PC-9 (cell line): ENCODE results near the gene ANKLE1. TPM values are rescaled to one million over a fixed set of nuclear protein-coding genes. Genes with fewer than 3 reads are reported as not detected.

Experiments
- BruUV-seq: library from RNA; stranded (reverse); fragments of 400-500 nt; replicated peaks from 2 replicates; lab custom pipeline; 2021; lab: Mats Ljungman, UMichigan
- CTCF ChIA-PET: fragments of 300-600 bp; sonication (Branson Sonifier 250); formaldehyde crosslinking; loops from one replicate; lab custom pipeline; 2022; ENCODE audit warnings: antibody characterized with exemption; lab: Charles Lee
- POLR2A ChIA-PET: fragments of 300-600 bp; sonication (Branson Sonifier 250); formaldehyde crosslinking; loops from one replicate; lab custom pipeline; 2022; ENCODE audit warnings: antibody characterized with exemption; ENCODE audit not compliant: unreplicated experiment; lab: Charles Lee
- DNase-seq, 2 experiments: peaks; one replicate each; pipeline versions ENCODE4 v3.0.0 to v3.0.0-alpha.2; 2015 to 2022; ENCODE audit warnings: mixed read lengths in 1 of 2
- H2AFZ ChIP-seq: fragments of 200-600 bp; sonication (generic); 2 replicates; pipeline ENCODE4 v1.8.1; 2017; ENCODE audit warnings: antibody characterized with exemption
- H3F3A ChIP-seq: fragments of 200-600 bp; sonication (generic); 2 replicates; pipeline ENCODE4 v1.8.1; 2017; ENCODE audit warnings: antibody characterized with exemption, mild to moderate bottlenecking, low read depth; ENCODE audit not compliant: insufficient read depth
- H3K27ac ChIP-seq: fragments of 200-600 bp; sonication (generic); 2 replicates; pipeline ENCODE4 v1.6.1; 2016; ENCODE audit warnings: mixed run types
- H3K27me3 ChIP-seq: fragments of 200-600 bp; sonication (generic); 2 replicates; pipeline ENCODE4 v1.6.1; 2016; ENCODE audit warnings: low read depth, mixed run types; ENCODE audit not compliant: insufficient read depth
- H3K36me3 ChIP-seq: fragments of 200-600 bp; sonication (generic); 2 replicates; pipeline ENCODE4 v1.6.1; 2016; ENCODE audit warnings: low read depth, mixed run types
- H3K4me1 ChIP-seq: fragments of 200-600 bp; sonication (generic); replicated peaks from 2 replicates; pipeline ENCODE4 v1.6.1; 2016; ENCODE audit warnings: mixed run types; ENCODE audit not compliant: insufficient read depth
- H3K4me2 ChIP-seq: fragments of 200-600 bp; sonication (generic); 2 replicates; pipeline ENCODE4 v1.6.1; 2017; ENCODE audit warnings: mixed run types
- H3K4me3 ChIP-seq: fragments of 200-600 bp; sonication (generic); 2 replicates; pipeline ENCODE4 v1.6.1; 2016; ENCODE audit warnings: mixed run types
- H3K79me2 ChIP-seq: fragments of 200-600 bp; sonication (generic); 2 replicates; pipeline ENCODE4 v1.6.1; 2017; ENCODE audit warnings: low read depth, mixed run types
- H3K9me2 ChIP-seq: fragments of 200-600 bp; sonication (generic); 2 replicates; pipeline ENCODE4 v1.8.1; 2017; ENCODE audit warnings: mild to moderate bottlenecking; ENCODE audit not compliant: insufficient read depth
- H3K9me3 ChIP-seq: fragments of 200-600 bp; sonication (generic); 2 replicates; pipeline ENCODE4 v1.8.1; 2016; ENCODE audit warnings: low read depth; ENCODE audit not compliant: insufficient read depth
- H4K20me1 ChIP-seq: fragments of 200-600 bp; sonication (generic); 2 replicates; pipeline ENCODE4 v1.8.1; 2017; ENCODE audit not compliant: insufficient read depth
- CTCF ChIP-seq: fragments of 200-600 bp; sonication (generic); conservative IDR thresholded peaks from 2 replicates; pipeline ENCODE4 v1.6.1; 2017; ENCODE audit warnings: mixed run types, antibody characterized with exemption, mild to moderate bottlenecking, moderate library complexity
- EZH2 ChIP-seq: fragments of 200-600 bp; sonication (generic); IDR thresholded peaks from 2 replicates; pipeline ENCODE4 v1.8.0; 2017; ENCODE audit warnings: antibody characterized with exemption, low read depth
- intact Hi-C: fragments of 100-400 bp; cut with micrococcal nuclease; formaldehyde crosslinking; loops from one replicate; pipeline ENCODE4 v1.10.0; 2022; ENCODE audit not compliant: unreplicated experiment
- total RNA-seq: library from RNA; stranded (reverse); gene quantifications from 2 replicates; pipeline ENCODE4 v1.2.3, GENCODE V29; 2021

Gene ANKLE1
- total RNA-seq, 1 experiment from 2014 or later = 1.2 TPM

- no peaks in the 10 kb centered on the region for H4K20me1 ChIP-seq
- H3K9me2 ChIP-seq = no peaks in the 10 kb centered on the region
- no peaks in the 10 kb centered on the region for H3K79me2 ChIP-seq
- peaks cover 11% of the 10 kb centered on the region for H3K36me3 ChIP-seq
- no peaks in the 10 kb centered on the region for H3K9me3 ChIP-seq
- H3F3A ChIP-seq = peaks cover 37% of the 10 kb centered on the region
- no peak for TF ChIP-seq EZH2
- no peaks in the 10 kb centered on the region for H3K27me3 ChIP-seq
- ChIA-PET POLR2A (no interaction called here), CTCF (interaction anchor here (0.6 kb wide), 1 partner anchor 66 kb away, joined by 8 read pairs; no protein-coding TSS in a partner anchor)
- intact Hi-C loops = no loop called here
- H3K4me2 ChIP-seq = no peak overlapping the region
- no peak for DNase-seq
- H2AFZ ChIP-seq = no peak overlapping the region
- no TSS peak for BruUV-seq
- H3K27ac ChIP-seq = no peak overlapping the region
- H3K4me3 ChIP-seq = no peak overlapping the region
- no peaks in the 10 kb centered on the region for H3K4me1 ChIP-seq
Observed at GRCh38 chr19:17279436-17279835, 2.3 kb upstream of the ANKLE1 start.

GRCh38 chr19:17282488-17283125, 906 bp downstream of the ANKLE1 start:
- Histone ChIP-seq H3K27ac (no peak overlapping the region), H3K9me3 (no peaks in the 10 kb centered on the region), H3F3A (peaks cover 34% of the 10 kb centered on the region), H3K4me2 (peak overlapping the region; percentile 73), H3K4me3 (no peak overlapping the region), H3K36me3 (0 out of 2 replicates have a peak, but pooled peaks cover 2% of the 10 kb centered on the region), H4K20me1 (no peaks in the 10 kb centered on the region), H3K79me2 (no peaks in the 10 kb centered on the region), H3K4me1 (no peaks in the 10 kb centered on the region), H3K9me2 (no peaks in the 10 kb centered on the region), H3K27me3 (no peaks in the 10 kb centered on the region), H2AFZ (peak overlapping the region; percentile 56; the same call in 1 of the 2 replicates)
- ChIA-PET POLR2A (interaction anchor here (0.7 kb wide), 1 partner anchor 68 kb away, joined by 4 read pairs; the partner anchor contains the start of gene USE1), CTCF (interaction anchor here (0.5 to 0.7 kb wide), 2 partner anchors 61 to 126 kb away, joined by 3 to 5 read pairs; no protein-coding TSS in a partner anchor)
- peak; percentile 61 to 88 for DNase-seq
- BruUV-seq = no TSS peak
- intact Hi-C loops = loop anchor here (1.0 to 5.0 kb wide), 3 partner anchors 77 to 510 kb away; no protein-coding TSS in a partner anchor
- TF ChIP-seq EZH2 (no peak), CTCF (peak; percentile 95)

- H3K9me3 ChIP-seq = no peaks in the 10 kb centered on the region
- TF ChIP-seq EZH2 (no peak), CTCF (no peak)
- POLR2A ChIA-PET = no interaction called here
- H3K4me3 ChIP-seq = no peak overlapping the region
- H3F3A ChIP-seq = peaks cover 33% of the 10 kb centered on the region
- intact Hi-C loops = loop anchor here (5.0 kb wide), 1 partner anchor 511 kb away; no protein-coding TSS in a partner anchor
- no peak for DNase-seq
- H3K27ac ChIP-seq = no peak overlapping the region
- CTCF ChIA-PET = no interaction called here
- no peaks in the 10 kb centered on the region for H3K4me1 ChIP-seq
- H4K20me1 ChIP-seq = no peaks in the 10 kb centered on the region
- no peaks in the 10 kb centered on the region for H3K9me2 ChIP-seq
- H3K27me3 ChIP-seq = no peaks in the 10 kb centered on the region
- no TSS peak for BruUV-seq
- no peaks in the 10 kb centered on the region for H3K79me2 ChIP-seq
- no peaks in the 10 kb centered on the region for H3K36me3 ChIP-seq
- H2AFZ ChIP-seq = no peak overlapping the region
- no peak overlapping the region for H3K4me2 ChIP-seq
Observed at GRCh38 chr19:17283504-17283996, 1.8 kb downstream of the ANKLE1 start.
